T-cell (primary cell): ENCODE data around the gene FOLH1. TPM values are rescaled to one million over a fixed set of nuclear protein-coding genes. Genes with fewer than 3 reads are reported as not detected.
"Not testable (repeated sequence)": the region's sequence is repeated elsewhere in the genome, so short reads cannot be mapped to it uniquely, and the experiment has no call there.

ENCODE experiments used
- ATAC-seq, 4 experiments: fragments of 200-7000 bp in 3 of 4; fragments of 150-1000 bp in 1 of 4; cut with Tn5 transposase; replicated peaks in 1 of 4; 1 replicate in 3 of 4; 2 replicates in 1 of 4; pipeline ENCODE4 v1.10.0; 2021; ENCODE audit warnings: moderate library complexity in 3 of 4, mild to moderate bottlenecking in 2 of 4, moderate number of reproducible peaks in 1 of 4
- CTCF ChIA-PET, 2 donors: fragments of 300-600 bp; sonication (Branson Sonifier 250); formaldehyde crosslinking; loops; one replicate each; lab custom pipeline; 2022; ENCODE audit warnings: antibody characterized with exemption in 2 of 2; lab: Charles Lee
- POLR2A ChIA-PET, 2 donors: fragments of 300-600 bp; sonication (Branson Sonifier 250); formaldehyde crosslinking; loops; one replicate each; lab custom pipeline; 2022; ENCODE audit warnings: antibody characterized with exemption in 2 of 2; lab: Charles Lee
- DNase-seq, 35 experiments: peaks; one replicate each; pipeline versions ENCODE4 v3.0.0 to v3.0.0-alpha.2; 2013 to 2023
- H3K27ac ChIP-seq: one replicate; pipeline ENCODE4 v1.5.1; 2013; ENCODE audit warnings: low read length
- H3K27me3 ChIP-seq, 2 experiments: replicated peaks in 1 of 2; 1 replicate in 1 of 2; 2 replicates in 1 of 2; pipeline versions ENCODE4 v1.6.1 to v1.7.0; 2013; ENCODE audit warnings: low read length in 1 of 2, mixed read lengths in 1 of 2; ENCODE audit not compliant: control insufficient read depth in 2 of 2, insufficient read depth in 2 of 2; ENCODE audit errors: extremely low read depth in 1 of 2
- H3K36me3 ChIP-seq, 2 donors: 1 replicate in 1 of 2; 2 replicates in 1 of 2; pipeline versions ENCODE4 v1.6.1 to v1.7.0; 2013; ENCODE audit warnings: low read length in 1 of 2; ENCODE audit not compliant: control insufficient read depth in 2 of 2, insufficient read depth in 1 of 2; ENCODE audit errors: extremely low read depth in 1 of 2
- H3K4me1 ChIP-seq, 2 experiments: 1 replicate in 1 of 2; 2 replicates in 1 of 2; pipeline versions ENCODE4 v1.6.1 to v1.7.0; 2013; ENCODE audit warnings: low read length in 2 of 2, mixed read lengths in 1 of 2; ENCODE audit not compliant: insufficient read depth in 2 of 2, control insufficient read depth in 1 of 2; ENCODE audit errors: extremely low read depth in 1 of 2
- H3K4me3 ChIP-seq, 2 donors: 1 replicate in 1 of 2; 2 replicates in 1 of 2; pipeline versions ENCODE4 v1.5.1 to v1.7.0; 2013; ENCODE audit warnings: mild to moderate bottlenecking in 2 of 2, low read length in 1 of 2, moderate library complexity in 1 of 2; ENCODE audit not compliant: control insufficient read depth in 1 of 2; ENCODE audit errors: extremely low read depth in 1 of 2
- H3K9me3 ChIP-seq: 2 replicates; pipeline ENCODE4 v1.7.0; 2013
- H3K27ac Mint-ChIP-seq, 2 donors: one replicate each; pipeline ENCODE4 v1.8.0; 2020 to 2021; ENCODE audit warnings: mild to moderate bottlenecking in 2 of 2, mixed read lengths in 2 of 2
- H3K27me3 Mint-ChIP-seq, 2 donors: one replicate each; pipeline ENCODE4 v1.8.0; 2021 to 2022; ENCODE audit warnings: mixed read lengths in 2 of 2
- H3K36me3 Mint-ChIP-seq: one replicate; pipeline ENCODE4 v1.8.0; 2021; ENCODE audit warnings: mixed read lengths
- H3K4me1 Mint-ChIP-seq, 3 donors: one replicate each; pipeline ENCODE4 v1.8.0; 2020 to 2022; ENCODE audit warnings: mixed read lengths in 3 of 3, mild to moderate bottlenecking in 1 of 3
- H3K4me3 Mint-ChIP-seq, 3 donors: one replicate each; pipeline ENCODE4 v1.8.0; 2020 to 2022; ENCODE audit warnings: mild to moderate bottlenecking in 3 of 3, mixed read lengths in 3 of 3, moderate library complexity in 3 of 3
- H3K9me3 Mint-ChIP-seq, 3 donors: one replicate each; pipeline ENCODE4 v1.8.0; 2020 to 2022; ENCODE audit warnings: mixed read lengths in 3 of 3
- WGBS: methylation state at CpG from one replicate; pipeline ENCODE4 v1.1.5; 2013; ENCODE audit warnings: missing lambda C conversion rate; ENCODE audit not compliant: insufficient coverage; 5-methylcytosine and 5-hydroxymethylcytosine counted together
- total RNA-seq, 35 experiments: library from RNA in 6 of 35; stranded (reverse) in 6 of 35; fragments of 120-200 nt in 1 of 35; gene quantifications; one replicate each; pipeline versions ENCODE4 v1.2.1 to v1.2.4 and lab custom pipeline; 2013 to 2026

FOLH1 gene
- total RNA-seq, 5 donors from 2014 or later (not counting 1 experiment from before 2014, with no cell fraction given) = not detected

DNA sequence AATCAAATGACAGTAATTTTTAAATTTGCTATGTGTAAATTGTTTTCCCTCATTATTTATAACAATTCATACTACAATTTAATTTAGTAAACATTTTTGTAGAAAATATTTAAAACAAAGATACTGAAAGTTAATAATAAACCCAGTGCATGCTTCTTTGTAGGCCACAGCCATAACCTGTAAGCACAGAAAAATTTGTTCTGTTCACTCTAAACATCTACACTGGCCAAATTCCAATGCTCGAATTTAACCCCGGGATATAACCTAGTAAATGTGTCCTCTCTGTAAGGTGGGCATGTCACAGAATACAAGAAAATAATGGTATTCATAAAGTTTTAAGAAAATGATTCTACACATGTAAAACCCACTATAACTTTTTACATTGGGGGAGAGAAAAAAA lies 22.2 kb downstream of the FOLH1 start:
- CTCF ChIA-PET, H3K9me3 ChIP-seq, H3K9me3 Mint-ChIP-seq, DNase-seq, H3K4me3 ChIP-seq, H3K36me3 Mint-ChIP-seq, H3K27ac ChIP-seq, POLR2A ChIA-PET, H3K4me3 Mint-ChIP-seq, H3K27ac Mint-ChIP-seq, H3K4me1 Mint-ChIP-seq, H3K4me1 ChIP-seq, H3K27me3 Mint-ChIP-seq, H3K36me3 ChIP-seq, H3K27me3 ChIP-seq, ATAC-seq: not testable (repeated sequence)
- no CpG with 5 or more reads among the region's 2 CpGs for WGBS

DNA sequence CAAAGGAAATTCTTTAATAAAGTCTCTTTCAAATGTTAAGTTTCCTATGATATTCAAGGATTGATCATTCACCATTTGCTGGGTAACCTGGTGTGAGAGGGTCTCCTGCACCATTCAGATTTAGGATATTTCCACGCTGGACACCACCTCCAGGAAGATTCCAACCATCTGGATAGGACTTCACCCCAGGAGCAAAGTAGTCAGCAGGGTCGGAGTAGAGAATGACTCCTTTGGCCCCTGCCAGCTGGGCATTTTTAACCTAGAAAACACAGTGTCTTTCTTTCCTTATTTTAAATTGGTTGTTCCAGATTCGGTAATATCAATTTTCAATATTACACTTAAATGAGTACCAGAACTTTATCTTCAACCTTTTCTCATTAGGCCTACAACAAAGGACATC lies 22.8 kb downstream of the FOLH1 start:
- H3K27ac ChIP-seq, H3K27ac Mint-ChIP-seq, H3K4me1 Mint-ChIP-seq, H3K36me3 Mint-ChIP-seq, H3K4me3 Mint-ChIP-seq, DNase-seq, H3K9me3 ChIP-seq, H3K36me3 ChIP-seq, H3K27me3 Mint-ChIP-seq, POLR2A ChIA-PET, H3K9me3 Mint-ChIP-seq, H3K4me3 ChIP-seq, ATAC-seq, CTCF ChIA-PET, H3K27me3 ChIP-seq, H3K4me1 ChIP-seq: not testable (repeated sequence)
- 83% methylated on average over 1 of the region's 3 CpGs for WGBS

DNA sequence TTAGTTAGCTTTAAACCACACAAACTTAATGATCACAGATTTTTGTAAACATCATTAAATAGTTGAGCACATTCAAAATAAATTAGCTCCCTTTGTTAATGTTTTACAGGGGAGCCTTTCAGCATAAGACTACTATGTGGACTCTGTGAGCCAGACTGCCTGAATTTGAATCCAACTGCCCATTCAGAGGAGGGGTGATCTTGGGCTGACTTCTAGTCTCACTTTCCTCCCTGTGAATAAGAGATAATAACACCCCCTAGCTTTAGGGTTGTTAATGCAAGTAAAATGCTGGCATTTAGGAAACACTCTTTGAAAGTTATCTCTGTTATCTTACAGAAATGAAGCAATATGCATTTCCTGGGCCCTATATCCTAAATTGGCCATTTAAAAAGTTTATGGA lies 23.6 kb downstream of the FOLH1 start:
- H3K27ac ChIP-seq, H3K4me3 Mint-ChIP-seq, H3K36me3 ChIP-seq, H3K27me3 Mint-ChIP-seq, DNase-seq, H3K4me1 Mint-ChIP-seq, POLR2A ChIA-PET, CTCF ChIA-PET, H3K27me3 ChIP-seq, H3K36me3 Mint-ChIP-seq, H3K4me1 ChIP-seq, H3K27ac Mint-ChIP-seq, H3K9me3 ChIP-seq, H3K4me3 ChIP-seq, H3K9me3 Mint-ChIP-seq, ATAC-seq: not testable (repeated sequence)

DNA sequence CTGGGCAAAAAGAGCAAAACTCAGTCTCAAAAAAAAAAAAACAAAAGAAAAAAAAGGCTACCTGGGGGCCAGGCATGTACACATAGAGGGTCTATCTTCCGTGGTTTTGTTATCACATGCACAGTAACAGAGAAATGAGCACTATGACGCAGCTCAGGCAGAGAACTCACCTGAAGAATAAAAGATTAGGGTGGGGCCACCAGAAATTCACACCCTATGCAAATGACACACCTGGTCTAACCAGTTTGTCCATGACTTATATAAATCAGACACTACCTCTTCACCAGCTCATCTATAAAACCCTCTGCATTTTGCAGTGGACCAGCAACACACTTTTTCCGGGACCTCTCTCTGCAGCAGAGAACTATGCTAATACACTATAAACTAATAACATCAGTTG lies 30.5 kb downstream of the FOLH1 start:
- H3K4me3 ChIP-seq, H3K4me1 ChIP-seq, H3K36me3 Mint-ChIP-seq, H3K27me3 Mint-ChIP-seq, H3K9me3 ChIP-seq, ATAC-seq, CTCF ChIA-PET, H3K4me1 Mint-ChIP-seq, H3K27ac Mint-ChIP-seq, H3K4me3 Mint-ChIP-seq, H3K36me3 ChIP-seq, H3K9me3 Mint-ChIP-seq, H3K27ac ChIP-seq, H3K27me3 ChIP-seq, DNase-seq, POLR2A ChIA-PET: not testable (repeated sequence)
- no CpG with 5 or more reads among the region's 3 CpGs for WGBS

DNA sequence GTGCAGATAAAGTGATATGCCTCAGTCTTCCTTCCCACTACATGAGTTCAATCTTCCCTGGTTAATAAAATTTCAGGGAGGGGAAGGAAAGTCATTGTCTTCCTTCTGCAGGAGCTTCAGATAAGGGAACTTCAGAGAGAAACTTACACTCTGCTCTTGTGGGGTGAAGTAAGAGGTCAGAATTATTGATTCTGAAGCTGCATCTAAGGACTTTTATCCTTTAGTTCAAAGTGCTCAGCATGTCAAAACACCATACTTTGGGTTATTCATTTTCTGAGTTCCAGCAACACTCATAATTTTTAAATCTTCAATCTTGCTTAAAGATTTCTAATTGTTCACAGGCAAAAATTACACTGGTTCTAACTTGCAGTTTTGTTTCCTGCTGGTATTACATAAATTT lies 33.0 kb downstream of the FOLH1 start:
- CTCF ChIA-PET, H3K4me1 Mint-ChIP-seq: not testable (repeated sequence)

DNA sequence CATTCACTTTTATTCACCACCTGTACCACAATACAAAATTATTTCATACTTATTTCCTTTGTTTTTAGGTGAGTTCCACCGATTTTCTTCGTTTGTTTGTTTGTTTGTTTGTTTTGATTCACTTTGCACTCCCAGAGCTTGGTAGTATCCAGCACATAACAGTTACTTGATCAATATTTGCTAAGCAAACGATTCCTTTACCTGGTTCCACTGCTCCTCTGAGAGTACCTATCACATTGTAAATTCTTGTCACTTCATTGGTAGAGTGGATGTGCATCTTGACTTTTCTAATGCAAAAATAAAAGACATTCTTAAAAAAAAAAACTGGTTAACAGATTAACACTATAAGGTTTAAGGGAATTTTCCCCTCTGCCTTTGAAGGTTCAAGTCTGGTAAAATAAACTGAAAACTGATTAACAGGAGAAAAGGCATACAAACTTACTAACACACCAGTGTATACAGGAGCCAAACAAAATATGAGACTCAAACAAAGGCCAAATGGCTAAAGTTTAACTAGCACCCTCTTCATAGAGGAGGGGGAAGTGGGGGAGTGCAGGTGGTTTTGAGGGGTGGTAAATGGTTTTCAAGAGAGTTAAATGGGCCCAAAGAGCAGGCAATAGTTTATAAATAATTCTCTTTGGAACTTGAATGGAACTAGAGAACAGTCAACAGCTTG lies 33.6 kb downstream of the FOLH1 start:
- H3K27me3 ChIP-seq, H3K4me3 ChIP-seq, DNase-seq, H3K4me1 Mint-ChIP-seq, H3K9me3 ChIP-seq, H3K36me3 ChIP-seq, H3K9me3 Mint-ChIP-seq, H3K27ac Mint-ChIP-seq, H3K27ac ChIP-seq, ATAC-seq, H3K27me3 Mint-ChIP-seq, H3K36me3 Mint-ChIP-seq, H3K4me3 Mint-ChIP-seq, POLR2A ChIA-PET, CTCF ChIA-PET, H3K4me1 ChIP-seq: not testable (repeated sequence)
- no CpG with 5 or more reads among the region's 3 CpGs for WGBS

More for the DNA sequence above, 33.0 kb downstream of the FOLH1 start:
- H3K4me3 Mint-ChIP-seq, H3K27me3 Mint-ChIP-seq, H3K27ac ChIP-seq, H3K9me3 Mint-ChIP-seq, H3K9me3 ChIP-seq, ATAC-seq, H3K27me3 ChIP-seq, H3K4me3 ChIP-seq, DNase-seq, H3K4me1 ChIP-seq, H3K27ac Mint-ChIP-seq, H3K36me3 Mint-ChIP-seq, POLR2A ChIA-PET, H3K36me3 ChIP-seq: not testable (repeated sequence)

DNA sequence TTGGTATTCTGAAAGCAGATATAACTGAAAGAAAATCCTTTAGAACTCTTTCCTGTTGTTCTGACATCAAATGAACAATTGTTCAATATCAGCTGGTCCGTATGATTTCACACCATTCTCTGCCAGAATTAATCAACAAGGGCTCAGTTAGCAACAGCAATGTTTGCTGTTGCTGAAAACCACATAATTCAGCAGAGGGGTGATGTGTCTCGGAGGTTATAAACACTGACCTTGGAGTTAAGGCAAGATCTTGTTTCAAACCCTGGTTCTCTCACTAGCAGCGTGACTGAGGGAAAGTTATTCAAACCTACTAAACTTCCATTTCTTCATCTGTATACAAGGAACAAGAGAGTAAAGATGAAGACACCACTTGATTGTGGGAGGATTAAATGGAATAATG lies 36.8 kb downstream of the FOLH1 start:
- H3K27ac Mint-ChIP-seq, H3K4me1 ChIP-seq, H3K36me3 ChIP-seq, H3K36me3 Mint-ChIP-seq, H3K4me3 ChIP-seq, ATAC-seq, H3K27me3 ChIP-seq, H3K27ac ChIP-seq, CTCF ChIA-PET, H3K4me1 Mint-ChIP-seq, H3K9me3 ChIP-seq, POLR2A ChIA-PET, H3K4me3 Mint-ChIP-seq, H3K9me3 Mint-ChIP-seq, DNase-seq, H3K27me3 Mint-ChIP-seq: not testable (repeated sequence)
- WGBS = no CpG with 5 or more reads among the region's 3 CpGs
